GM12878 (cell line): Measurements from ENCODE around the gene KLF7. TPM values are rescaled to one million over a fixed set of nuclear protein-coding genes. Genes with fewer than 3 reads are reported as not detected.

Experiments used
- ATAC-seq: fragments of 200-7000 bp; cut with Tn5 transposase; 3 replicates; pipeline ENCODE4 v1.9.1; 2020; ENCODE audit warnings: mild to moderate bottlenecking, moderate library complexity
- BruUV-seq: library from RNA; stranded (reverse); fragments of 400-500 nt; replicated peaks from 2 replicates; lab custom pipeline; 2021; lab: Mats Ljungman, UMichigan
- CTCF ChIA-PET: fragments of 300-600 bp; sonication (Branson Sonifier 250); formaldehyde crosslinking; extraction: SDS; loops from one replicate; lab custom pipeline; 2021; ENCODE audit warnings: inconsistent platforms; lab: Yijun Ruan, JAX
- POLR2A ChIA-PET: fragments of 350-600 bp; formaldehyde crosslinking; extraction: SDS; loops from one replicate; lab custom pipeline; 2021; ENCODE audit warnings: inconsistent platforms; lab: Charles Lee
- RAD21 ChIA-PET: fragments of 300-600 bp; sonication (Branson Sonifier 250); formaldehyde crosslinking; loops from one replicate; lab custom pipeline; 2023; ENCODE audit warnings: antibody characterized with exemption; ENCODE audit not compliant: unreplicated experiment; lab: Charles Lee
- SMC1A ChIA-PET: fragments of 300-600 bp; sonication (Branson Sonifier 250); formaldehyde crosslinking; loops from one replicate; lab custom pipeline; 2023; ENCODE audit not compliant: unreplicated experiment, uncharacterized antibody; lab: Charles Lee
- DNase-seq: peaks from one replicate; pipeline ENCODE4 v3.0.0-alpha.2; 2011; ENCODE audit warnings: low read depth, low spot score
- FAIRE-seq: peaks from 3 replicates; lab custom pipeline; 2011; peaks lifted over from hg19 to GRCh38; lab: Jason Lieb, UNC
- H2AFZ ChIP-seq: 2 replicates; pipeline ENCODE4 v1.6.0; 2011; ENCODE audit warnings: low read depth, low read length, control low read depth; ENCODE audit not compliant: control insufficient read depth
- H3K27ac ChIP-seq: 2 replicates; pipeline ENCODE4 v1.5.1; 2011; ENCODE audit warnings: control low read depth; ENCODE audit not compliant: control insufficient read depth, insufficient read depth
- H3K27me3 ChIP-seq, 2 experiments: replicated peaks in 1 of 2; 2 replicates each; pipeline versions ENCODE4 v1.6.0 to v1.6.1; 2011; ENCODE audit warnings: low read length in 1 of 2; ENCODE audit not compliant: control insufficient read depth in 2 of 2, insufficient read depth in 2 of 2
- H3K36me3 ChIP-seq, 2 experiments: 2 replicates each; pipeline ENCODE4 v1.5.1; 2011; ENCODE audit warnings: low read length in 1 of 2; ENCODE audit not compliant: control insufficient read depth in 2 of 2, insufficient read depth in 2 of 2
- H3K4me1 ChIP-seq: 2 replicates; pipeline ENCODE4 v1.6.1; 2011; ENCODE audit warnings: mild to moderate bottlenecking, low read length, moderate library complexity, mixed read lengths; ENCODE audit not compliant: control insufficient read depth, insufficient read depth
- H3K4me2 ChIP-seq: 2 replicates; pipeline ENCODE4 v1.6.0; 2011; ENCODE audit warnings: control low read depth; ENCODE audit not compliant: control insufficient read depth, insufficient read depth
- H3K4me3 ChIP-seq: fragments of 200-600 bp; sonication (generic); 2 replicates; pipeline ENCODE4 v1.5.1; 2016
- H3K79me2 ChIP-seq: 2 replicates; pipeline ENCODE4 v1.6.0; 2011; ENCODE audit warnings: low read length; ENCODE audit not compliant: control insufficient read depth, insufficient read depth
- H3K9ac ChIP-seq: 2 replicates; pipeline ENCODE4 v1.8.0; 2011; ENCODE audit warnings: low read length, control low read depth, mixed read lengths; ENCODE audit not compliant: control insufficient read depth, insufficient read depth
- H3K9me3 ChIP-seq: replicated peaks from 3 replicates; pipeline ENCODE4 v1.5.1; 2011; ENCODE audit warnings: mild to moderate bottlenecking, low read length; ENCODE audit not compliant: control insufficient read depth, insufficient read depth
- H4K20me1 ChIP-seq: 2 replicates; pipeline ENCODE4 v1.6.0; 2011; ENCODE audit not compliant: control insufficient read depth, insufficient read depth
- DPF2 ChIP-seq: fragments of 450-650 bp; IDR thresholded peaks from 2 replicates; pipeline ENCODE4 v1.6.1; 2017; ENCODE audit warnings: mild to moderate bottlenecking
- E2F4 ChIP-seq: IDR thresholded peaks from 2 replicates; pipeline ENCODE4 v1.6.1; 2012; ENCODE audit warnings: low read depth, low read length, improper control_type of control experiment
- NBN ChIP-seq: fragments of 450-650 bp; IDR thresholded peaks from 2 replicates; pipeline ENCODE4 v1.6.1; 2016
- RAD51 ChIP-seq: fragments of 450-650 bp; IDR thresholded peaks from 2 replicates; pipeline ENCODE4 v1.6.1; 2016; ENCODE audit warnings: moderate library complexity, mild to moderate bottlenecking, inconsistent platforms
- SKIL ChIP-seq: fragments of 450-650 bp; IDR thresholded peaks from 2 replicates; pipeline ENCODE4 v1.6.1; 2017; ENCODE audit warnings: mild to moderate bottlenecking, low read depth, inconsistent platforms; ENCODE audit not compliant: poor library complexity, severe bottlenecking
- SMAD1 ChIP-seq: fragments of 450-650 bp; IDR thresholded peaks from 2 replicates; pipeline ENCODE4 v1.6.1; 2018; ENCODE audit warnings: mild to moderate bottlenecking, low read depth; ENCODE audit not compliant: partially characterized antibody
- WGBS: methylation state at CpG from one replicate; pipeline ENCODE4 v1.1.6; 2016; ENCODE audit warnings: low lambda C conversion rate; ENCODE audit not compliant: insufficient replicate concordance, insufficient coverage; ENCODE audit errors: missing lambda C conversion rate; 5-methylcytosine and 5-hydroxymethylcytosine counted together
- in situ Hi-C: fragments of 300-500 bp; cut with MboI; formaldehyde crosslinking; loops from 9 replicates; pipeline ENCODE4 v1.14.3; 2018; ENCODE audit warnings: mixed read lengths
- intact Hi-C: fragments of 100-400 bp; cut with micrococcal nuclease; formaldehyde crosslinking; loops from one replicate; pipeline ENCODE4 v1.14.2; 2022; ENCODE audit not compliant: unreplicated experiment
- polyA plus RNA-seq, 11 experiments: library from polyadenylated mRNA; depleted of rRNA in 4 of 11; unstranded in 6 of 11; stranded (reverse) in 5 of 11; fragments of >200 nt; fragmentation: Nextera tagmentation in 4 of 11; fragmentation: Illumina TruSeq in 1 of 11; extraction: Ambion mirVana in 4 of 11; extraction: Trizol in 1 of 11; gene quantifications; 1 replicate in 1 of 11; 2 replicates in 10 of 11; pipeline versions ENCODE4 v1.2.1 to v1.2.3, GENCODE V29; 2011 to 2016; ENCODE audit warnings: inconsistent platforms in 2 of 11, missing spikeins in 2 of 11, low read depth in 1 of 11
- total RNA-seq, 4 experiments: library from RNA; depleted of rRNA in 3 of 4; stranded (reverse); fragments of >200 nt in 3 of 4; fragmentation: Illumina TruSeq in 1 of 4; extraction: Trizol in 1 of 4; gene quantifications; 2 replicates each; pipeline versions ENCODE4 v1.2.1 to v1.2.3, GENCODE V29; 2013 to 2021
- TF ChIP-seq, protein P1 (sequence below): IDR thresholded peaks from 2 replicates; pipeline ENCODE4 v1.6.1; 2012; ENCODE audit warnings: mild to moderate bottlenecking, low read depth, low read length

KLF7 gene
- total and polyA plus RNA-seq, 10 of the 15 experiments (the other 5 are each of a cell fraction or from before 2014, with no cell fraction given), result 2.4 to 24.8 (median 8.5) TPM

GRCh38 chr2:207202645-207203044, 36.9 kb upstream of the KLF7 start:
- in situ Hi-C loops, result no loop called here
- no peaks in the 10 kb centered on the region for H3K4me1 ChIP-seq
- H3K27ac ChIP-seq, result no peak overlapping the region
- ChIA-PET POLR2A (interaction anchor here (1.0 kb wide), 1 partner anchor 16 kb away, joined by 3 read pairs; no protein-coding TSS in a partner anchor), CTCF (interaction anchor here (1.1 to 1.3 kb wide), 2 partner anchors 14 to 150 kb away, joined by 3 read pairs; no protein-coding TSS in a partner anchor), SMC1A (interaction anchor here (1.4 to 2.3 kb wide), 2 partner anchors 20 to 35 kb away, joined by 5 to 6 read pairs; no protein-coding TSS in a partner anchor), RAD21 (no interaction called here)
- intact Hi-C loops, result no loop called here
- H3K79me2 ChIP-seq, result no peaks in the 10 kb centered on the region
- DNase-seq (no peak), ATAC-seq (no peak), FAIRE-seq (no peak)
- no peaks in the 10 kb centered on the region for H3K36me3 ChIP-seq
- no peaks in the 10 kb centered on the region for H3K9me3 ChIP-seq
- H3K4me2 ChIP-seq, result no peak overlapping the region
- no peak overlapping the region for H2AFZ ChIP-seq
- 37% methylated on average over 4 of the region's 4 CpGs for WGBS
- no peak overlapping the region for H3K9ac ChIP-seq
- H3K27me3 ChIP-seq, result no peaks in the 10 kb centered on the region
- H3K4me3 ChIP-seq, result no peak overlapping the region
- BruUV-seq, result no TSS peak
- TF ChIP-seq, protein P1, sequence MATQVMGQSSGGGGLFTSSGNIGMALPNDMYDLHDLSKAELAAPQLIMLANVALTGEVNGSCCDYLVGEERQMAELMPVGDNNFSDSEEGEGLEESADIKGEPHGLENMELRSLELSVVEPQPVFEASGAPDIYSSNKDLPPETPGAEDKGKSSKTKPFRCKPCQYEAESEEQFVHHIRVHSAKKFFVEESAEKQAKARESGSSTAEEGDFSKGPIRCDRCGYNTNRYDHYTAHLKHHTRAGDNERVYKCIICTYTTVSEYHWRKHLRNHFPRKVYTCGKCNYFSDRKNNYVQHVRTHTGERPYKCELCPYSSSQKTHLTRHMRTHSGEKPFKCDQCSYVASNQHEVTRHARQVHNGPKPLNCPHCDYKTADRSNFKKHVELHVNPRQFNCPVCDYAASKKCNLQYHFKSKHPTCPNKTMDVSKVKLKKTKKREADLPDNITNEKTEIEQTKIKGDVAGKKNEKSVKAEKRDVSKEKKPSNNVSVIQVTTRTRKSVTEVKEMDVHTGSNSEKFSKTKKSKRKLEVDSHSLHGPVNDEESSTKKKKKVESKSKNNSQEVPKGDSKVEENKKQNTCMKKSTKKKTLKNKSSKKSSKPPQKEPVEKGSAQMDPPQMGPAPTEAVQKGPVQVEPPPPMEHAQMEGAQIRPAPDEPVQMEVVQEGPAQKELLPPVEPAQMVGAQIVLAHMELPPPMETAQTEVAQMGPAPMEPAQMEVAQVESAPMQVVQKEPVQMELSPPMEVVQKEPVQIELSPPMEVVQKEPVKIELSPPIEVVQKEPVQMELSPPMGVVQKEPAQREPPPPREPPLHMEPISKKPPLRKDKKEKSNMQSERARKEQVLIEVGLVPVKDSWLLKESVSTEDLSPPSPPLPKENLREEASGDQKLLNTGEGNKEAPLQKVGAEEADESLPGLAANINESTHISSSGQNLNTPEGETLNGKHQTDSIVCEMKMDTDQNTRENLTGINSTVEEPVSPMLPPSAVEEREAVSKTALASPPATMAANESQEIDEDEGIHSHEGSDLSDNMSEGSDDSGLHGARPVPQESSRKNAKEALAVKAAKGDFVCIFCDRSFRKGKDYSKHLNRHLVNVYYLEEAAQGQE, result peak; percentile 90
- no peak for TF ChIP-seq SKIL
- no peak for TF ChIP-seq NBN
- TF ChIP-seq E2F4, result no peak
- no peak for TF ChIP-seq SMAD1
- no peak for TF ChIP-seq DPF2
- no peak for TF ChIP-seq RAD51
- no peaks in the 10 kb centered on the region for H4K20me1 ChIP-seq
